ENCODE measurements around the gene LGALS12. TPM values are rescaled to one million over a fixed set of nuclear protein-coding genes. Genes with fewer than 3 reads are reported as not detected.

Gene LGALS12
- total and polyA plus RNA-seq, 2 donors (not counting 1 experiment from before 2014, with no cell fraction given): not detected

GRCh38 chr11:63543711-63544110, 37.8 kb downstream of the LGALS12 start:
- no peak overlapping the region for H3K4me2 ChIP-seq (ENCODE audit: extremely low read depth, insufficient read depth, low read length)
- H3K4me3 ChIP-seq (replicated peaks in 1 of 4; ENCODE audit: control extremely low read depth in 1 of 4, insufficient read depth in 1 of 4, low read depth in 3 of 4, low read length in 4 of 4): no peak overlapping the region
- no peaks in the 10 kb centered on the region for H3K36me3 ChIP-seq (ENCODE audit: control insufficient read depth, insufficient read depth, low read length)
- no peaks in the 10 kb centered on the region for H4K20me1 ChIP-seq (ENCODE audit: control insufficient read depth, extremely low read depth, insufficient read depth, low read length)
- no peaks in the 10 kb centered on the region for H3K4me1 ChIP-seq (ENCODE audit: control insufficient read depth, extremely low read depth, insufficient read depth, low read length)
- no peaks in the 10 kb centered on the region for H3K27me3 ChIP-seq (ENCODE audit: control insufficient read depth, insufficient read depth, low read length)
- no peak overlapping the region for H3K9ac ChIP-seq (ENCODE audit: insufficient read depth, low read length)
- no peak for DNase-seq (ENCODE audit: low read depth in 2 of 2)
- no peak overlapping the region for H2AFZ ChIP-seq (ENCODE audit: low read length)
- no peak for TF ChIP-seq EZH2 (IDR thresholded peaks at IDR 0.05; ENCODE audit: low read length, missing control alignments)
- TF ChIP-seq, protein P1, sequence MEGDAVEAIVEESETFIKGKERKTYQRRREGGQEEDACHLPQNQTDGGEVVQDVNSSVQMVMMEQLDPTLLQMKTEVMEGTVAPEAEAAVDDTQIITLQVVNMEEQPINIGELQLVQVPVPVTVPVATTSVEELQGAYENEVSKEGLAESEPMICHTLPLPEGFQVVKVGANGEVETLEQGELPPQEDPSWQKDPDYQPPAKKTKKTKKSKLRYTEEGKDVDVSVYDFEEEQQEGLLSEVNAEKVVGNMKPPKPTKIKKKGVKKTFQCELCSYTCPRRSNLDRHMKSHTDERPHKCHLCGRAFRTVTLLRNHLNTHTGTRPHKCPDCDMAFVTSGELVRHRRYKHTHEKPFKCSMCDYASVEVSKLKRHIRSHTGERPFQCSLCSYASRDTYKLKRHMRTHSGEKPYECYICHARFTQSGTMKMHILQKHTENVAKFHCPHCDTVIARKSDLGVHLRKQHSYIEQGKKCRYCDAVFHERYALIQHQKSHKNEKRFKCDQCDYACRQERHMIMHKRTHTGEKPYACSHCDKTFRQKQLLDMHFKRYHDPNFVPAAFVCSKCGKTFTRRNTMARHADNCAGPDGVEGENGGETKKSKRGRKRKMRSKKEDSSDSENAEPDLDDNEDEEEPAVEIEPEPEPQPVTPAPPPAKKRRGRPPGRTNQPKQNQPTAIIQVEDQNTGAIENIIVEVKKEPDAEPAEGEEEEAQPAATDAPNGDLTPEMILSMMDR (conservative IDR thresholded peaks at IDR 0.05 in 1 of 2, IDR thresholded peaks at IDR 0.05 in 1 of 2; ENCODE audit: low read depth in 1 of 2, low read length in 2 of 2): no peak
- no peak overlapping the region for H3K27ac ChIP-seq (ENCODE audit: insufficient read depth, low read length)
- H3K9me3 ChIP-seq (ENCODE audit: control insufficient read depth, insufficient read depth, low read depth, low read length): no peaks in the 10 kb centered on the region
- no peaks in the 10 kb centered on the region for H3K79me2 ChIP-seq (ENCODE audit: control insufficient read depth, insufficient read depth, low read length)

GRCh38 chr11:63547061-63547460, 41.2 kb downstream of the LGALS12 start:
- Histone ChIP-seq H3K79me2 (ENCODE audit: control insufficient read depth, insufficient read depth, low read length) (no peaks in the 10 kb centered on the region), H3K36me3 (ENCODE audit: control insufficient read depth, insufficient read depth, low read length) (no peaks in the 10 kb centered on the region), H3K27me3 (ENCODE audit: control insufficient read depth, insufficient read depth, low read length) (no peaks in the 10 kb centered on the region), H3K4me2 (ENCODE audit: extremely low read depth, insufficient read depth, low read length) (no peak overlapping the region), H3K9ac (ENCODE audit: insufficient read depth, low read length) (no peak overlapping the region), H3K9me3 (ENCODE audit: control insufficient read depth, insufficient read depth, low read depth, low read length) (no peaks in the 10 kb centered on the region), H3K4me1 (ENCODE audit: control insufficient read depth, extremely low read depth, insufficient read depth, low read length) (no peaks in the 10 kb centered on the region), H3K27ac (ENCODE audit: insufficient read depth, low read length) (no peak overlapping the region), H2AFZ (ENCODE audit: low read length) (no peak overlapping the region), H3K4me3 (replicated peaks in 1 of 4; ENCODE audit: control extremely low read depth in 1 of 4, insufficient read depth in 1 of 4, low read depth in 3 of 4, low read length in 4 of 4) (no peak overlapping the region), H4K20me1 (ENCODE audit: control insufficient read depth, extremely low read depth, insufficient read depth, low read length) (no peaks in the 10 kb centered on the region)
- TF ChIP-seq EZH2 (IDR thresholded peaks at IDR 0.05; ENCODE audit: low read length, missing control alignments): no peak
- TF ChIP-seq, protein P1 (conservative IDR thresholded peaks at IDR 0.05 in 1 of 2, IDR thresholded peaks at IDR 0.05 in 1 of 2; ENCODE audit: low read depth in 1 of 2, low read length in 2 of 2): no peak
- DNase-seq (ENCODE audit: low read depth in 2 of 2): no peak

GRCh38 chr11:63548178-63548577, 42.3 kb downstream of the LGALS12 start:
- Histone ChIP-seq H4K20me1 (ENCODE audit: control insufficient read depth, extremely low read depth, insufficient read depth, low read length) (no peaks in the 10 kb centered on the region), H2AFZ (ENCODE audit: low read length) (no peak overlapping the region), H3K4me3 (replicated peaks in 1 of 4; ENCODE audit: control extremely low read depth in 1 of 4, insufficient read depth in 1 of 4, low read depth in 3 of 4, low read length in 4 of 4) (no peak overlapping the region), H3K36me3 (ENCODE audit: control insufficient read depth, insufficient read depth, low read length) (no peaks in the 10 kb centered on the region), H3K4me2 (ENCODE audit: extremely low read depth, insufficient read depth, low read length) (no peak overlapping the region), H3K4me1 (ENCODE audit: control insufficient read depth, extremely low read depth, insufficient read depth, low read length) (no peaks in the 10 kb centered on the region), H3K9ac (ENCODE audit: insufficient read depth, low read length) (no peak overlapping the region), H3K27me3 (ENCODE audit: control insufficient read depth, insufficient read depth, low read length) (no peaks in the 10 kb centered on the region), H3K79me2 (ENCODE audit: control insufficient read depth, insufficient read depth, low read length) (no peaks in the 10 kb centered on the region), H3K27ac (ENCODE audit: insufficient read depth, low read length) (no peak overlapping the region), H3K9me3 (ENCODE audit: control insufficient read depth, insufficient read depth, low read depth, low read length) (no peaks in the 10 kb centered on the region)
- DNase-seq (ENCODE audit: low read depth in 2 of 2): no peak
- TF ChIP-seq, protein P1 (conservative IDR thresholded peaks at IDR 0.05 in 1 of 2, IDR thresholded peaks at IDR 0.05 in 1 of 2; ENCODE audit: low read depth in 1 of 2, low read length in 2 of 2): no peak
- TF ChIP-seq EZH2 (IDR thresholded peaks at IDR 0.05; ENCODE audit: low read length, missing control alignments): no peak

All from fibroblast of lung (primary cell).